Adipocyte (in vitro differentiated cells): Measurements from ENCODE around the gene PSPH.
"Not testable (repeated sequence)": the region's sequence is repeated elsewhere in the genome, so short reads cannot be mapped to it uniquely, and the experiment has no call there.

Experiments used
- DNase-seq: peaks from one replicate; pipeline ENCODE4 v3.0.0-alpha.2; 2015; ENCODE audit warnings: low read depth
- H3K27me3 ChIP-seq: replicated peaks from 2 replicates; pipeline ENCODE4 v1.7.0; 2013; ENCODE audit warnings: mild to moderate bottlenecking, low read length, moderate library complexity; ENCODE audit not compliant: control insufficient read depth, insufficient read depth
- H3K36me3 ChIP-seq: 2 replicates; pipeline ENCODE4 v1.7.0; 2013; ENCODE audit warnings: low read length, mild to moderate bottlenecking, moderate library complexity; ENCODE audit not compliant: control insufficient read depth, insufficient read depth, severe bottlenecking
- H3K4me1 ChIP-seq: 2 replicates; pipeline ENCODE4 v1.7.0; 2013; ENCODE audit warnings: mild to moderate bottlenecking, low read length, moderate library complexity; ENCODE audit not compliant: control insufficient read depth, insufficient read depth
- H3K4me3 ChIP-seq: 2 replicates; pipeline ENCODE4 v1.7.0; 2013; ENCODE audit warnings: mild to moderate bottlenecking, low read length, moderate library complexity
- H3K9ac ChIP-seq: 2 replicates; pipeline ENCODE4 v1.7.0; 2013; ENCODE audit warnings: mild to moderate bottlenecking, low read length, moderate library complexity
- H3K9me3 ChIP-seq: 2 replicates; pipeline ENCODE4 v1.7.0; 2013; ENCODE audit warnings: mild to moderate bottlenecking, low read length, moderate library complexity; ENCODE audit not compliant: control insufficient read depth

The PSPH gene

DNA sequence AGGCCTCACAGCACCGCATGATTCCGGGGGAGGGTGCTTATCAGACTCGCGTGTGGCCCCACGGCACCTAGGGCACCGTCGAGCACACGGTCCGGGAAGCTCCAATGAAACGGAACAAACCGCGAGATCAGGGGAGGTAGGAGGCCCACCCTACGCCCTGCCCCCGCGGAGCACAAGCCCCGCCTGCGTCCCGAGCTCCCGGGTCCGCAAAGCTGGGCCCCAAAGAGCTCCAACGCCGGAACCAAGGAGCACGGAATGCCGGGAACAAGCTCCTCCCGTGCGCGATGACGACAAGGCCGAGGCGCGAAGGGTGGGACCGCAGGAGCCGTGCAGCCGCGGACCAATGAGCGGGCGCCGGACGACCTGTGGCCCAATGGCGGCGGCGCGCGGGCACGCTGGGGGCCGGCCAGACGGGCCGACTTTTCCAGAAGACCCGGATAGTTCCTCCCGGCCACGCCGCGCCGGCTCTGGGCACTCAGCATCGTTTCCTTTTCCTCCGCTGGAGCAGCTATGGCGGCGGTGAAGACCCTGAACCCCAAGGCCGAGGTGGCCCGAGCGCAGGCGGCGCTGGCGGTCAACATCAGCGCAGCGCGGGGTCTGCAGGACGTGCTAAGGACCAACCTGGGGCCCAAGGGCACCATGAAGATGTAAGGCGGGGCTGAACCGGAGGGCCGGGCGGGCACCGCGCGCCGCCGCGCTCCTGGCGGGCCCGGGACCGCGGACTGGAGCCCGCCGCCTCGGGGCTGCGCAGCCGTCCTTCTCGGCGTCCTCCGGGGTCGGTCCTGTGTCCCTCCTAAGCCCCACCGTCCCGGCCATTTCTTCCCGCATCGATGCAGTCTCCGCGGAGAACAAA lies at the start of gene PSPH, which contains the start of gene CCT6A:
Gene PSPH (minus strand): TSS at position 106 of the 853 bp plus-strand sequence. CDS start 30,232 bp downstream, outside the sequence.
Gene CCT6A (plus strand): TSS at position 427 of the 853 bp plus-strand sequence. CDS start 84 bp downstream, at position 511.
- Histone ChIP-seq H3K4me3 (peak within 1 kb of the TSS; percentile 96), H3K36me3 (peaks cover 36% of the 10 kb centered on the region), H3K27me3 (no peaks in the 10 kb centered on the region), H3K9me3 (no peaks in the 10 kb centered on the region), H3K9ac (peak within 1 kb of the TSS; percentile 97), H3K4me1 (peaks cover 31% of the 10 kb centered on the region)
- DNase-seq = peak; percentile 100

- no peaks in the 10 kb centered on the region for H3K9me3 ChIP-seq
- no peaks in the 10 kb centered on the region for H3K27me3 ChIP-seq
- peaks cover 51% of the 10 kb centered on the region for H3K36me3 ChIP-seq
- H3K4me1 ChIP-seq = peaks cover 14% of the 10 kb centered on the region
- no peak overlapping the region for H3K4me3 ChIP-seq
- no peak for DNase-seq
- no peak overlapping the region for H3K9ac ChIP-seq
These were observed 48.4 kb upstream of the PSPH start for GRCh38 chr7:56099653-56100052.

GRCh38 chr7:56098187-56099008 lies 47.2 kb upstream of the PSPH start:
- peaks cover 42% of the 10 kb centered on the region for H3K36me3 ChIP-seq
- H3K4me3 ChIP-seq, H3K9ac ChIP-seq, H3K27me3 ChIP-seq, H3K9me3 ChIP-seq: not testable (repeated sequence)
- H3K4me1 ChIP-seq = peaks cover 12% of the 10 kb centered on the region
- peak; percentile 5 for DNase-seq

GRCh38 chr7:56097700-56098099 lies 46.5 kb upstream of the PSPH start:
- no peak overlapping the region for H3K4me3 ChIP-seq
- H3K4me1 ChIP-seq = peaks cover 17% of the 10 kb centered on the region
- H3K9me3 ChIP-seq = no peaks in the 10 kb centered on the region
- DNase-seq = peak; percentile 96
- peaks cover 35% of the 10 kb centered on the region for H3K36me3 ChIP-seq
- no peaks in the 10 kb centered on the region for H3K27me3 ChIP-seq
- H3K9ac ChIP-seq = no peak overlapping the region

GRCh38 chr7:56092789-56093531 lies 41.7 kb upstream of the PSPH start, which contains the start of gene PHKG1:
PHKG1 (minus strand) TSS chr7:56092952; CDS start chr7:56088941, 4,011 bp downstream.
- Histone ChIP-seq H3K27me3 (no peaks in the 10 kb centered on the region), H3K4me3 (peak within 1 kb of the TSS; percentile 79), H3K4me1 (peaks cover 31% of the 10 kb centered on the region), H3K9ac (peak within 1 kb of the TSS; percentile 89), H3K36me3 (peaks cover 11% of the 10 kb centered on the region), H3K9me3 (no peaks in the 10 kb centered on the region)
- peak; percentile 92 for DNase-seq

GRCh38 chr7:56092388-56092787 lies 41.1 kb upstream of the PSPH start:
- Histone ChIP-seq H3K4me1 (peaks cover 25% of the 10 kb centered on the region), H3K4me3 (peak overlapping the region; percentile 79), H3K36me3 (peaks cover 17% of the 10 kb centered on the region), H3K9ac (peak overlapping the region; percentile 89)
- not testable (repeated sequence) for H3K27me3 ChIP-seq, DNase-seq, H3K9me3 ChIP-seq

DNA sequence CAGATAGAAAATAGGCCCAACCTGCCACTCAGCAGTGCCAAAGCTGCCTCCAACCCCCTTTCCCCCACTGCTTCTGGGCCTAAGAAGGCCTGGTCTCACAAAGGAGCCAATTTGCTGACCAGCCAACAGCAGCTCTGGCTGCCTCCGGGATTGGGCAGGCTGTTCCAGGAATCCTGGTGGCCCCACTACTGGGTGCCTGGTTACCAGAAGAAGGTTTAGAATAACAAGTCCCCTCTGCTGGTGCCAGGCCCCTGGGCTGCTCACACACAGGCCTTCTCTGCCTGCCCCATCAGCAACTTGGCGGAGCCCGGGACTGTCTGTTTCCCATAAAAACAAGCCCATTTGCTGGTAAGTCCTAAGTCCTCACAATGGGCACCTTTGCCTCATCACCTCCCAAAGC lies 40.3 kb upstream of the PSPH start:
- peak overlapping the region; percentile 79 for H3K4me3 ChIP-seq
- H3K4me1 ChIP-seq = peaks cover 24% of the 10 kb centered on the region
- peak overlapping the region; percentile 89 for H3K9ac ChIP-seq
- peaks cover 23% of the 10 kb centered on the region for H3K36me3 ChIP-seq
- H3K9me3 ChIP-seq = no peaks in the 10 kb centered on the region
- no peaks in the 10 kb centered on the region for H3K27me3 ChIP-seq
- DNase-seq = peak; percentile 60

DNA sequence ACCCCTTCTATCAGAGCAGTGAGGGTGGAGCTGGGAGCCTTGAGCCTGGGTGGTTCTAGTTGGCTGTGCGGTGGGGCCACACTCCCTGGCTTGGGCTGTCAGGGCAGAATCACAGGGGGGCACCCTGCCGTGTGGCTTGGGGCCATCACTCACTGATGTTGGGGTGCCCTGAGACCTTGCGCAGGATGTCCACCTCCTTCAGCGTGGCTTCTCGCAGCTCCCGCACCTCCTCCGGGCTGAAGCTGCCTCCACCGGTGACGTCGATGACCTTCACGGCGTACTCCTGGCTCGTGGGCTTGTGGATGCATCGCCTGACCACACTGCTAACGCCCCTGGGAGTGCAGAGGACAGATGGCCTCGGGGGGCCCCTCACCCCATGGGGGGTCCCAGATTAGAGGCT lies 36.2 kb upstream of the PSPH start:
- no peak for DNase-seq
- H3K36me3 ChIP-seq = peaks cover 47% of the 10 kb centered on the region

GRCh38 chr7:56086761-56087160 lies 35.5 kb upstream of the PSPH start:
- no peak for DNase-seq
- no peak overlapping the region for H3K4me3 ChIP-seq

More for the DNA sequence above, 36.2 kb upstream of the PSPH start:
- no peaks in the 10 kb centered on the region for H3K9me3 ChIP-seq
- no peaks in the 10 kb centered on the region for H3K27me3 ChIP-seq
- no peak overlapping the region for H3K4me3 ChIP-seq
- peaks cover 22% of the 10 kb centered on the region for H3K4me1 ChIP-seq
- H3K9ac ChIP-seq = no peak overlapping the region

DNA sequence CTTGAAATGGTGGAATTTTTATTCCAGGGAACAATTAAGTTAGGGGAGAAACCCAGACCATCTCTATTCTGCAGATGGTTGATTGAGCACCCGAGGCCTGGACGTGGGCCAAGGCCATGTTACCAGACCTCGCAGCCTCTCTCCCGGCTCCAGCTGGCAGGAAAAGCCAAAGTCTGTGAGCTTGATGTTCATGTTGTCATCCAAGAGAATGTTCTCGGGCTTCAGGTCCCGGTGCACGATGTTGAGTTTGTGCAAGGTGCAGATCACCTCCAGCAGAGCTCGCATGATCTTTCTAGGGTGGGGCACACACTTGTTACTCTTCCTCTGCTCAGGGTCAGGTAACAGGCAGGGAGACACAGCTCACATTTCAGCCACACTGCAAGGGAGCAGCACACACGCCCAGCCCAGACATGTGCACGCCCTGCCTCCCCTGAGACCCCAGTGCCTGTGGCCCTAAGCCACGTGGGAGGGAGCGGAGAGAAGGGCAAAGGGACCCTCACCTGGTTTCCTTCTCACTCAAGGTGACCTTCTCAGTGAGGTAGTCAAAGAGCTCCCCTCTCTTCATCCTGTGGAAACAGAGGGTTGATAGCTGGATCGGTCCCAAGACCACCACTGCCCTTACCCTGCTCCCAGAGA lies 32.0 kb upstream of the PSPH start:
- H3K4me3 ChIP-seq = no peak overlapping the region
- no peak for DNase-seq

More at GRCh38 chr7:56086761-56087160, 35.5 kb upstream of the PSPH start:
- Histone ChIP-seq H3K36me3 (peaks cover 54% of the 10 kb centered on the region), H3K4me1 (peaks cover 15% of the 10 kb centered on the region), H3K27me3 (no peaks in the 10 kb centered on the region), H3K9ac (no peak overlapping the region), H3K9me3 (no peaks in the 10 kb centered on the region)

More for the DNA sequence above, 32.0 kb upstream of the PSPH start:
- no peak overlapping the region for H3K9ac ChIP-seq
- H3K27me3 ChIP-seq = no peaks in the 10 kb centered on the region
- H3K36me3 ChIP-seq = peaks cover 62% of the 10 kb centered on the region
- no peaks in the 10 kb centered on the region for H3K9me3 ChIP-seq
- H3K4me1 ChIP-seq = peaks cover 24% of the 10 kb centered on the region
